BJ (cell line): ENCODE results near the gene ATXN1. TPM values are rescaled to one million over a fixed set of nuclear protein-coding genes. Genes with fewer than 3 reads are reported as not detected.

Experiments used
- CTCF ChIA-PET: fragments of 350-600 bp; formaldehyde crosslinking; extraction: SDS; loops from one replicate; lab custom pipeline; 2021; ENCODE audit warnings: antibody characterized with exemption, inconsistent platforms; lab: Yijun Ruan, JAX
- POLR2A ChIA-PET: fragments of 300-600 bp; sonication (Branson Sonifier 250); formaldehyde crosslinking; extraction: SDS; loops from one replicate; lab custom pipeline; 2021; ENCODE audit warnings: antibody characterized with exemption; lab: Charles Lee
- DNase-seq: peaks from one replicate; pipeline ENCODE4 v3.0.0-alpha.2; 2011; ENCODE audit warnings: low read depth
- H3K27me3 ChIP-seq: 2 replicates; pipeline ENCODE4 v1.6.0; 2011; ENCODE audit warnings: low read length; ENCODE audit not compliant: control insufficient read depth, insufficient read depth
- H3K36me3 ChIP-seq: 2 replicates; pipeline ENCODE4 v1.5.1; 2011; ENCODE audit warnings: low read length; ENCODE audit not compliant: control insufficient read depth, insufficient read depth
- H3K4me3 ChIP-seq: 2 replicates; pipeline ENCODE4 v1.5.1; 2011; ENCODE audit warnings: low read depth, mild to moderate bottlenecking, control low read depth, low read length
- polyA plus RNA-seq: library from polyadenylated mRNA; depleted of rRNA; stranded (reverse); fragments of >200 nt; gene quantifications from 2 replicates; pipeline ENCODE4 v1.2.3, GENCODE V29; 2011
- TF ChIP-seq, protein P1 (sequence below): IDR thresholded peaks from 2 replicates; pipeline ENCODE4 v1.5.1; 2011; ENCODE audit warnings: low read depth, mild to moderate bottlenecking, control low read depth, inconsistent platforms, low read length, moderate library complexity; ENCODE audit not compliant: insufficient read depth

The ATXN1 gene
- polyA plus RNA-seq, 1 experiment: 60.2 TPM

DNA sequence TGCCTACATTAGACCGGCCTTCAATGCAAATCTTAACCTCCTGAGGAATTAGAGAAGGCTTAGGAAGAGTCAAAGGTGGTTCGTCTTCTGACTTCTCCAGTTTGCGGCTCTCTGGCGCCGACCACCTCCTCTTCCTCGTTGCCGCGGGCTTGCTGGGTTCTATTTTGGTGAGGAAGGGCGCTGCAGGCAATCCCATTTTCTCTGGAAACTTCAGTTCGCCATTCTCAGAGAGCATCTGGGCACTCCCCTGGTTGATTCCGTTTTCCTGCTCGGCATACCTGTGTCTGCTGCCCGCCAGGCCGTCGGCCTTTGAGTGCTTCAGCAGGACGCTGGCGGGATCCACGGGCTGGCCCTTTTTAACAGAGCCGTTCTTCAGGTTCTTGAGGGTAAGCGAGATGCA lies 454.9 kb downstream of the ATXN1 start:
- CTCF ChIA-PET: no interaction called here
- no peak for DNase-seq
- POLR2A ChIA-PET: no interaction called here
- Histone ChIP-seq H3K36me3 (peaks cover 9% of the 10 kb centered on the region), H3K4me3 (no peak overlapping the region), H3K27me3 (no peaks in the 10 kb centered on the region)
- TF ChIP-seq, protein P1, sequence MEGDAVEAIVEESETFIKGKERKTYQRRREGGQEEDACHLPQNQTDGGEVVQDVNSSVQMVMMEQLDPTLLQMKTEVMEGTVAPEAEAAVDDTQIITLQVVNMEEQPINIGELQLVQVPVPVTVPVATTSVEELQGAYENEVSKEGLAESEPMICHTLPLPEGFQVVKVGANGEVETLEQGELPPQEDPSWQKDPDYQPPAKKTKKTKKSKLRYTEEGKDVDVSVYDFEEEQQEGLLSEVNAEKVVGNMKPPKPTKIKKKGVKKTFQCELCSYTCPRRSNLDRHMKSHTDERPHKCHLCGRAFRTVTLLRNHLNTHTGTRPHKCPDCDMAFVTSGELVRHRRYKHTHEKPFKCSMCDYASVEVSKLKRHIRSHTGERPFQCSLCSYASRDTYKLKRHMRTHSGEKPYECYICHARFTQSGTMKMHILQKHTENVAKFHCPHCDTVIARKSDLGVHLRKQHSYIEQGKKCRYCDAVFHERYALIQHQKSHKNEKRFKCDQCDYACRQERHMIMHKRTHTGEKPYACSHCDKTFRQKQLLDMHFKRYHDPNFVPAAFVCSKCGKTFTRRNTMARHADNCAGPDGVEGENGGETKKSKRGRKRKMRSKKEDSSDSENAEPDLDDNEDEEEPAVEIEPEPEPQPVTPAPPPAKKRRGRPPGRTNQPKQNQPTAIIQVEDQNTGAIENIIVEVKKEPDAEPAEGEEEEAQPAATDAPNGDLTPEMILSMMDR: no peak

DNA sequence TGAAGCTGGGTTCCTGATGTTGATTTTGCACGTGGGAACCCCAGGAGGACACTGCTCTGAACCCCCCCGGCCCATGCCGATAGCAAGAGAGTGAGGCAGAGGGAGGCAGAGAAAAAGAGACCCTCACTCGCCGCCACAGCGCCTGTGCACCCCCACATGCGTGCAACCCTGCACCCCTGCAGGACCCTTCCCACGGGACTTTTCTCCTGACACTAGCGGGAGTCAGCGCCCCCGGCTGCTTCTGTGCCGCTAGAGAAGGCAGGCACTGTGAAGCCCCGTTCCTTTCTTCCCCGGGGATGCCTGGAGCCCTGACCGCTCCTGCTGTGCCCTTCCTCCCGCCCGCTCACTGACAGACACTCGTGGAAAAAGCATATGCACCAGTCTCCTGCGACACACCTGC lies 455.5 kb downstream of the ATXN1 start:
- H3K36me3 ChIP-seq: peaks cover 9% of the 10 kb centered on the region
- ChIA-PET POLR2A (no interaction called here), CTCF (interaction anchor here (0.6 kb wide), 1 partner anchor 11 kb away, joined by 3 read pairs; no protein-coding TSS in a partner anchor)
- no peaks in the 10 kb centered on the region for H3K27me3 ChIP-seq
- TF ChIP-seq, protein P1: no peak
- no peak for DNase-seq
- H3K4me3 ChIP-seq: no peak overlapping the region

DNA sequence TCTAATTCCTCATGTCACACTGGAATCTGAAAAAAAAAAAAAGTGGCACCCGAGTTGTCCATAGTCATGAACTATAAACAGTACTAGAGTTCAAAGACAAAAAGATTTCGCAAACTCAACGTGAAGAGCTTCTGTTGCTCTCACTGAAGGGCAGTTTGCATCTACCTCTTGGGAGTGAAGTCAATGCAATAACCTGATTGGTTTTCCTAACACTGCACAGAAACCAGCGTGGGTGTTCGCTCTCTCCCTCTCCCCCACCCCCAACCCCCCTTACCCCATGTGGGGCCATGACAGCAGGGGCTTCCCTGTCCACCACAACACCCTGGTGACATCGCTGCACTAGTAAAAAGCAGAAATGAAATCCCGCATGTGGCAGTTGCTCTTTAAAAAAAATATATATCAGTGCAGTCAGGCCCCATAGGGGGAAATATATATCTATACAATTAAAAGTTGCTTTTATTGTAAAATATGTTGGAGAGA lies 456.0 kb downstream of the ATXN1 start:
- no peaks in the 10 kb centered on the region for H3K27me3 ChIP-seq
- H3K36me3 ChIP-seq: peaks cover 9% of the 10 kb centered on the region
- CTCF ChIA-PET: interaction anchor here (0.6 kb wide), 1 partner anchor 12 kb away, joined by 3 read pairs; no protein-coding TSS in a partner anchor
- no peak for DNase-seq
- no peak overlapping the region for H3K4me3 ChIP-seq
- TF ChIP-seq, protein P1: no peak
- POLR2A ChIA-PET: no interaction called here

DNA sequence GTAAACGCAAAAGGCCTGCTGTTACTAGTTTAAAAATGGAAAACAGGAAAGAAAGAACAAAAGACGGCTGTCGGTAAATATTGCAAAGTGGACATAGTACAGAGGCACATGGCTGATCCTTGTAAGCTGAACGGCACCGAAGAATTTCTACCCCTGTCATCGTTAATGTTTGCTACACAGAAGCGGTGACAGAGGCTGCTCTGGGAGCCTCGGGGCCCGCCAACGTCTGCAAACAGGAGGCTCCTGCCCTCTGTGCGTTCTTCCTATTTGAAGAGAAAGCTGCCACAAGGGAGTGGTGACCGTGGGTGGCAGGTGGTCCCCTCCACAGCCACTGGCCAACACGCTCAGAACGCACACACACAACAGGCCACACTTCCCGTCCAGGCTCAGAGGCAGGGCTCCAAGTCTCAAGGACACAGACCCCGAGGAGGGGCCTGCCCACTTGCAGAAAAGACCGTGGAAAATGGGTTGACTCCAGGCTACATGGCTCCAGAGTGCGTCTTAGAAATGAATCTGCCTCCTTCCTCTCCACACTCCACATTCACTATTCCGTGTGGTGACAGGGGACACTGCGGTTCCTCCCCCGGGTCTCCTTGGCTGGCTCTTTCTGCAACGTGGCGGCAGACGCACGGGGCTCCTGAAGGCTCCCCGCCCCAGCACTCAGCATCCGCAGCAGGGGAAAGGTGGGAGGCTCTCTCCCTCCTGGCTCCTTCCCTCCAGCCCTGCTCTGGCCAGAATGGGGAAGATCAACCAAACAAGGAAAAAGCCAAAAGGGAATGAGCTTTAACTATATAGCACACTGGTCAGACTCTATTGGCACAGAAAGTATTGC lies 458.3 kb downstream of the ATXN1 start:
- CTCF ChIA-PET: no interaction called here
- no peak overlapping the region for H3K4me3 ChIP-seq
- no peak for DNase-seq
- peaks cover 8% of the 10 kb centered on the region for H3K36me3 ChIP-seq
- POLR2A ChIA-PET: no interaction called here
- H3K27me3 ChIP-seq: no peaks in the 10 kb centered on the region
- TF ChIP-seq, protein P1: no peak

DNA sequence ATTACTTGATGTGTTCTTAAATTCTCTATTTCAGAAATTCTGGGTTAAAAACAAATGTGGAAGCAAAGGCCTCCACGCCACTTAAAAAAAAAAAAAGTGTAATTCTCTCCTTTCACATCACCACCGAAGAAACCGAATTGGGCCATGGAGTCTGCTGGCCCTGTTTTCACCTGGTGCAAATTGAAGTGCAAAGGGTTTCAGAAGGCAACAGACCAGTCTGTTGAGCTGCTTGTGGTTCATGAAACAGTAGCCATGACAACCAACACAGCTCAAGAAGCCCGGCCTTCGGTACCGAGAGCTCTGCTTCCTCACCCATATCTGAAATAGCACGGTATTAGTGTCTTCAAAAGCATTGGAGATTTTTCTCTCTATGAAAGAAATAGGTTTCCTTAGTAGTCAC lies 459.7 kb downstream of the ATXN1 start:
- TF ChIP-seq, protein P1: no peak
- no peaks in the 10 kb centered on the region for H3K27me3 ChIP-seq
- ChIA-PET POLR2A (interaction anchor here (0.7 kb wide), 1 partner anchor 230 kb away, joined by 5 read pairs; no protein-coding TSS in a partner anchor), CTCF (interaction anchor here (1.2 to 7.4 kb wide), 2 partner anchors 11 to 15 kb away, joined by 3 to 35 read pairs; no protein-coding TSS in a partner anchor)
- no peak overlapping the region for H3K4me3 ChIP-seq
- no peak for DNase-seq
- peaks cover 6% of the 10 kb centered on the region for H3K36me3 ChIP-seq
